IMR-90 (cell line): Measurements from ENCODE around the gene CDA. TPM values are rescaled to one million over a fixed set of nuclear protein-coding genes. Genes with fewer than 3 reads are reported as not detected.

ENCODE experiments used
- ATAC-seq: fragments of 200-7000 bp; cut with Tn5 transposase; 2 replicates; pipeline ENCODE4 v1.9.1; 2020; ENCODE audit warnings: low read depth, mild to moderate bottlenecking, moderate library complexity
- BruUV-seq: library from RNA; stranded (reverse); fragments of 400-500 nt; replicated peaks from 2 replicates; lab custom pipeline; 2021; lab: Mats Ljungman, UMichigan
- CTCF ChIA-PET: fragments of 300-600 bp; formaldehyde crosslinking; extraction: SDS; loops from one replicate; lab custom pipeline; 2021; ENCODE audit warnings: antibody characterized with exemption; lab: Yijun Ruan, JAX
- POLR2A ChIA-PET: fragments of 300-600 bp; sonication (Branson Sonifier 250); formaldehyde crosslinking; loops from one replicate; lab custom pipeline; 2022; ENCODE audit warnings: antibody characterized with exemption; ENCODE audit not compliant: unreplicated experiment; lab: Charles Lee
- DNase-seq: peaks from one replicate; pipeline ENCODE4 v3.0.0; 2013
- H2AFZ ChIP-seq: replicated peaks from 2 replicates; pipeline ENCODE3; 2013; ENCODE audit warnings: low read length, mild to moderate bottlenecking; ENCODE audit not compliant: poor library complexity
- H2AK5ac ChIP-seq: 2 replicates; pipeline ENCODE4 v1.6.1; 2013; ENCODE audit warnings: low read depth, low read length, inconsistent platforms
- H2AK9ac ChIP-seq: replicated peaks from 2 replicates; pipeline ENCODE3; 2013; ENCODE audit warnings: mild to moderate bottlenecking, low read depth, low read length, moderate library complexity; ENCODE audit not compliant: poor library complexity
- H2BK120ac ChIP-seq: 2 replicates; pipeline ENCODE4 v1.6.1; 2013; ENCODE audit warnings: low read depth, low read length, inconsistent platforms
- H2BK15ac ChIP-seq: 3 replicates; pipeline ENCODE4 v1.6.1; 2013; ENCODE audit warnings: low read depth, low read length, inconsistent platforms
- H2BK20ac ChIP-seq: 2 replicates; pipeline ENCODE4 v1.6.1; 2013; ENCODE audit warnings: low read depth, mild to moderate bottlenecking, inconsistent platforms, low read length, moderate library complexity
- H2BK5ac ChIP-seq: 2 replicates; pipeline ENCODE4 v1.6.1; 2013; ENCODE audit warnings: mild to moderate bottlenecking, low read depth, low read length, inconsistent platforms; ENCODE audit not compliant: poor library complexity, severe bottlenecking
- H3K14ac ChIP-seq: replicated peaks from 2 replicates; pipeline ENCODE4 v1.6.1; 2013; ENCODE audit warnings: low read depth, low read length, inconsistent platforms
- H3K18ac ChIP-seq: 2 replicates; pipeline ENCODE4 v1.6.1; 2013; ENCODE audit warnings: low read depth, low read length, control low read depth
- H3K23ac ChIP-seq: 2 replicates; pipeline ENCODE4 v1.6.1; 2013; ENCODE audit warnings: low read depth, low read length, inconsistent platforms
- H3K27ac ChIP-seq: 2 replicates; pipeline ENCODE4 v1.5.1; 2013; ENCODE audit warnings: mild to moderate bottlenecking, control low read depth, low read length; ENCODE audit not compliant: insufficient read depth
- H3K27me3 ChIP-seq: 2 replicates; pipeline ENCODE4 v1.6.1; 2013; ENCODE audit warnings: low read length; ENCODE audit not compliant: control insufficient read depth, insufficient read depth
- H3K36me3 ChIP-seq: 2 replicates; pipeline ENCODE4 v1.6.1; 2013; ENCODE audit warnings: low read length, mixed read lengths; ENCODE audit not compliant: control insufficient read depth, insufficient read depth
- H3K4ac ChIP-seq: 2 replicates; pipeline ENCODE4 v1.6.1; 2013; ENCODE audit warnings: low read depth, low read length, inconsistent platforms
- H3K4me1 ChIP-seq: 2 replicates; pipeline ENCODE4 v1.6.1; 2013; ENCODE audit warnings: low read length, mixed read lengths; ENCODE audit not compliant: control insufficient read depth, insufficient read depth
- H3K4me2 ChIP-seq: 2 replicates; pipeline ENCODE4 v1.6.1; 2013; ENCODE audit warnings: low read depth, mild to moderate bottlenecking, control low read depth, low read length, moderate library complexity
- H3K4me3 ChIP-seq: 2 replicates; pipeline ENCODE4 v1.5.1; 2013; ENCODE audit warnings: low read depth, mild to moderate bottlenecking, control low read depth, low read length, moderate library complexity; ENCODE audit not compliant: insufficient read depth
- H3K56ac ChIP-seq: 2 replicates; pipeline ENCODE4 v1.6.1; 2013; ENCODE audit warnings: low read length, inconsistent platforms; ENCODE audit not compliant: insufficient read depth; ENCODE audit errors: extremely low read depth
- H3K79me1 ChIP-seq, 2 experiments: 2 replicates each; pipeline ENCODE4 v1.6.1; 2013; ENCODE audit warnings: low read length in 2 of 2, inconsistent platforms in 1 of 2, low read depth in 1 of 2
- H3K9ac ChIP-seq: 2 replicates; pipeline ENCODE4 v1.6.1; 2013; ENCODE audit warnings: low read depth, low read length, control low read depth
- H3K9me1 ChIP-seq: 2 replicates; pipeline ENCODE4 v1.6.1; 2013; ENCODE audit warnings: low read length, inconsistent platforms; ENCODE audit not compliant: insufficient read depth
- H3K9me3 ChIP-seq: 2 replicates; pipeline ENCODE4 v1.6.1; 2013; ENCODE audit warnings: low read length; ENCODE audit not compliant: control insufficient read depth, insufficient read depth
- H4K20me1 ChIP-seq: 2 replicates; pipeline ENCODE4 v1.6.1; 2013; ENCODE audit warnings: low read length, inconsistent platforms; ENCODE audit not compliant: insufficient read depth
- H4K5ac ChIP-seq: 2 replicates; pipeline ENCODE4 v1.6.1; 2013; ENCODE audit warnings: mild to moderate bottlenecking, low read depth, low read length, control low read depth
- H4K8ac ChIP-seq, 2 experiments: 2 replicates each; pipeline ENCODE4 v1.6.1; 2013; ENCODE audit warnings: low read depth in 2 of 2, low read length in 2 of 2, control low read depth in 1 of 2, inconsistent platforms in 1 of 2
- H4K91ac ChIP-seq: 2 replicates; pipeline ENCODE4 v1.6.1; 2013; ENCODE audit warnings: low read depth, low read length, inconsistent platforms; ENCODE audit not compliant: insufficient read depth
- BHLHE40 ChIP-seq: fragments of 150-350 bp; IDR thresholded peaks from 2 replicates; pipeline ENCODE4 v1.6.1; 2016; ENCODE audit warnings: mild to moderate bottlenecking, low read depth, low read length
- CHD1 ChIP-seq: IDR thresholded peaks from 2 replicates; pipeline ENCODE4 v1.6.1; 2012; ENCODE audit warnings: low read depth, low read length, improper control_type of control experiment
- FOS ChIP-seq: fragments of 150-350 bp; IDR thresholded peaks from 2 replicates; pipeline ENCODE4 v1.6.1; 2016; ENCODE audit warnings: low read depth, low read length
- MAZ ChIP-seq: IDR thresholded peaks from 2 replicates; pipeline ENCODE4 v1.6.1; 2012; ENCODE audit warnings: low read depth, mild to moderate bottlenecking, low read length, improper control_type of control experiment, moderate library complexity, borderline replicate concordance
- MXI1 ChIP-seq: IDR thresholded peaks from 2 replicates; pipeline ENCODE4 v1.6.1; 2012; ENCODE audit warnings: low read depth, mild to moderate bottlenecking, low read length, moderate library complexity, borderline replicate concordance
- NFE2L2 ChIP-seq: fragments of 150-350 bp; IDR thresholded peaks from 2 replicates; pipeline ENCODE4 v1.6.1; 2016; ENCODE audit warnings: low read depth, mild to moderate bottlenecking, low read length
- RCOR1 ChIP-seq: IDR thresholded peaks from 2 replicates; pipeline ENCODE4 v1.6.1; 2012; ENCODE audit warnings: mild to moderate bottlenecking, low read length, improper control_type of control experiment; ENCODE audit not compliant: insufficient replicate concordance
- WGBS, 2 experiments: methylation state at CpG; one replicate each; pipeline versions ENCODE4 v1.1.5 to v1.1.7; 2013; ENCODE audit warnings: missing lambda C conversion rate in 2 of 2; ENCODE audit not compliant: insufficient read length in 1 of 2; ENCODE audit errors: extremely low coverage in 2 of 2; 5-methylcytosine and 5-hydroxymethylcytosine counted together
- dilution Hi-C: fragments of 300-500 bp; cut with HindIII; formaldehyde crosslinking; loops from one replicate; pipeline ENCODE4 v1.14.3; 2018; ENCODE audit warnings: low sequenced_read_pairs; ENCODE audit not compliant: unreplicated experiment
- in situ Hi-C: fragments of 300-500 bp; cut with MboI; formaldehyde crosslinking; loops from 3 replicates; pipeline ENCODE4 v1.14.3; 2019; ENCODE audit warnings: low sequenced_read_pairs, inconsistent platforms, mixed read lengths
- intact Hi-C: fragments of 100-400 bp; cut with micrococcal nuclease; formaldehyde crosslinking; loops from 2 replicates; pipeline ENCODE4 v1.10.0; 2022
- polyA plus RNA-seq, 3 experiments: library from polyadenylated mRNA; depleted of rRNA; stranded (reverse); fragments of >200 nt; gene quantifications; 2 replicates each; pipeline ENCODE4 v1.2.3, GENCODE V29; 2012; ENCODE audit warnings: low replicate concordance in 1 of 3
- total RNA-seq: library from RNA; depleted of rRNA; stranded (reverse); fragments of >200 nt; gene quantifications from 2 replicates; pipeline ENCODE4 v1.2.3, GENCODE V29; 2012
- TF ChIP-seq, protein P1 (sequence below): fragments of 150-350 bp; IDR thresholded peaks from 2 replicates; pipeline ENCODE4 v1.6.1; 2017; ENCODE audit warnings: mild to moderate bottlenecking, antibody characterized with exemption, low read length, low read depth
- TF ChIP-seq, protein P2 (sequence below): conservative IDR thresholded peaks from 2 replicates; pipeline ENCODE4 v1.5.1; 2012; ENCODE audit warnings: mild to moderate bottlenecking, low read depth, low read length, improper control_type of control experiment

Gene CDA
- total and polyA plus RNA-seq, 2 of the 4 experiments (the other 2 are of a cell fraction), result 0.90 to 9.4 TPM

DNA sequence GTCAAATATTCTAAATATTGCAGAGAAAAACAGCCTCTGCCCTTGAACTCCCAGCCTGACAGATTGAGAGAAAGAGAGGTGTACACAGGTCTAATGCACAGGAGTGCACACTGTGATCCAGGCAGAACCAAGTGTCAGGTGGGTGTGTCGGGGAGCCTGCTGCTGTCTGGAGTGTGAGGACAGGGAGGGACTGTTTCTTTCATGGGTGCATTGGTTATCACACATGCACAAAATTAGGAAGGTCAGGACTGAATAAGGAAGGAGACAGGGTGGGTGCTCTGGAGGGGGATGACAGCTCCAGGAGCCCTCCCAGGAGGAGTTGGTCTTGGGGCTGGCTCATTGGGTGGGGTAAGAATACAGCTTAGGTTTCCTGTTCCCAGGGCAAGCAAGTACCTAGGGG lies 31.1 kb downstream of the CDA start:
- no peak overlapping the region for H2AK9ac ChIP-seq
- H4K8ac ChIP-seq, result no peak overlapping the region
- no peak overlapping the region for H3K14ac ChIP-seq
- H3K18ac ChIP-seq, result no peak overlapping the region
- intact Hi-C loops, result no loop called here
- no peak overlapping the region for H2BK15ac ChIP-seq
- no peak overlapping the region for H4K91ac ChIP-seq
- H2AFZ ChIP-seq, result no peak overlapping the region
- CTCF ChIA-PET, result no interaction called here
- in situ Hi-C loops, result no loop called here
- 0 out of 2 replicates have a peak, but pooled peaks cover 2% of the 10 kb centered on the region for H3K9me3 ChIP-seq
- H3K4me3 ChIP-seq, result no peak overlapping the region
- WGBS, 2 experiments, result 71% methylated on average over 1 of the region's 1 CpG; no CpG with 5 or more reads in 1 of the 2 experiments
- no peaks in the 10 kb centered on the region for H4K20me1 ChIP-seq
- POLR2A ChIA-PET, result no interaction called here
- no peak overlapping the region for H3K27ac ChIP-seq
- H4K5ac ChIP-seq, result no peak overlapping the region
- dilution Hi-C loops, result no loop called here
- no peak for DNase-seq
- no peak overlapping the region for H2BK5ac ChIP-seq
- no TSS peak for BruUV-seq
- no peak overlapping the region for H3K4ac ChIP-seq
- no peaks in the 10 kb centered on the region for H3K9me1 ChIP-seq
- no peaks in the 10 kb centered on the region for H3K36me3 ChIP-seq
- no peak overlapping the region for H2BK120ac ChIP-seq
- H3K79me1 ChIP-seq, result no peaks in the 10 kb centered on the region
- H3K27me3 ChIP-seq, result peaks cover 3% of the 10 kb centered on the region; the same call in 1 of the 2 replicates
- H3K4me2 ChIP-seq, result no peak overlapping the region
- peaks cover 5% of the 10 kb centered on the region for H3K4me1 ChIP-seq
- ATAC-seq, result no peak
- TF ChIP-seq RCOR1, result no peak
- no peak for TF ChIP-seq NFE2L2
- no peak for TF ChIP-seq FOS
- TF ChIP-seq, protein P1, sequence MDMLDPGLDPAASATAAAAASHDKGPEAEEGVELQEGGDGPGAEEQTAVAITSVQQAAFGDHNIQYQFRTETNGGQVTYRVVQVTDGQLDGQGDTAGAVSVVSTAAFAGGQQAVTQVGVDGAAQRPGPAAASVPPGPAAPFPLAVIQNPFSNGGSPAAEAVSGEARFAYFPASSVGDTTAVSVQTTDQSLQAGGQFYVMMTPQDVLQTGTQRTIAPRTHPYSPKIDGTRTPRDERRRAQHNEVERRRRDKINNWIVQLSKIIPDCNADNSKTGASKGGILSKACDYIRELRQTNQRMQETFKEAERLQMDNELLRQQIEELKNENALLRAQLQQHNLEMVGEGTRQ, result no peak
- TF ChIP-seq, protein P2, sequence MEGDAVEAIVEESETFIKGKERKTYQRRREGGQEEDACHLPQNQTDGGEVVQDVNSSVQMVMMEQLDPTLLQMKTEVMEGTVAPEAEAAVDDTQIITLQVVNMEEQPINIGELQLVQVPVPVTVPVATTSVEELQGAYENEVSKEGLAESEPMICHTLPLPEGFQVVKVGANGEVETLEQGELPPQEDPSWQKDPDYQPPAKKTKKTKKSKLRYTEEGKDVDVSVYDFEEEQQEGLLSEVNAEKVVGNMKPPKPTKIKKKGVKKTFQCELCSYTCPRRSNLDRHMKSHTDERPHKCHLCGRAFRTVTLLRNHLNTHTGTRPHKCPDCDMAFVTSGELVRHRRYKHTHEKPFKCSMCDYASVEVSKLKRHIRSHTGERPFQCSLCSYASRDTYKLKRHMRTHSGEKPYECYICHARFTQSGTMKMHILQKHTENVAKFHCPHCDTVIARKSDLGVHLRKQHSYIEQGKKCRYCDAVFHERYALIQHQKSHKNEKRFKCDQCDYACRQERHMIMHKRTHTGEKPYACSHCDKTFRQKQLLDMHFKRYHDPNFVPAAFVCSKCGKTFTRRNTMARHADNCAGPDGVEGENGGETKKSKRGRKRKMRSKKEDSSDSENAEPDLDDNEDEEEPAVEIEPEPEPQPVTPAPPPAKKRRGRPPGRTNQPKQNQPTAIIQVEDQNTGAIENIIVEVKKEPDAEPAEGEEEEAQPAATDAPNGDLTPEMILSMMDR, result no peak
- TF ChIP-seq CHD1, result no peak
- no peak for TF ChIP-seq MAZ
- TF ChIP-seq BHLHE40, result no peak
- TF ChIP-seq MXI1, result no peak
- H2AK5ac ChIP-seq, result peak overlapping the region; percentile 43
- no peak overlapping the region for H3K56ac ChIP-seq
- H3K9ac ChIP-seq, result no peak overlapping the region
- H3K23ac ChIP-seq, result no peak overlapping the region
- H2BK20ac ChIP-seq, result no peak overlapping the region
